DND-41 (cell line): Measurements from ENCODE around the gene PITPNM3.

Experiments used
- CTCF ChIP-seq: IDR thresholded peaks from 2 replicates; pipeline ENCODE4 v1.5.1; 2012; ENCODE audit warnings: borderline replicate concordance, low read length, moderate library complexity, mild to moderate bottlenecking; ENCODE audit not compliant: poor library complexity, severe bottlenecking; ENCODE audit errors: extremely low read depth
- EZH2 ChIP-seq: IDR thresholded peaks from 3 replicates; pipeline ENCODE4 v1.6.1; 2012; ENCODE audit warnings: borderline replicate concordance, low read depth, mild to moderate bottlenecking, moderate library complexity, low read length, inconsistent platforms; ENCODE audit not compliant: severe bottlenecking

DNA sequence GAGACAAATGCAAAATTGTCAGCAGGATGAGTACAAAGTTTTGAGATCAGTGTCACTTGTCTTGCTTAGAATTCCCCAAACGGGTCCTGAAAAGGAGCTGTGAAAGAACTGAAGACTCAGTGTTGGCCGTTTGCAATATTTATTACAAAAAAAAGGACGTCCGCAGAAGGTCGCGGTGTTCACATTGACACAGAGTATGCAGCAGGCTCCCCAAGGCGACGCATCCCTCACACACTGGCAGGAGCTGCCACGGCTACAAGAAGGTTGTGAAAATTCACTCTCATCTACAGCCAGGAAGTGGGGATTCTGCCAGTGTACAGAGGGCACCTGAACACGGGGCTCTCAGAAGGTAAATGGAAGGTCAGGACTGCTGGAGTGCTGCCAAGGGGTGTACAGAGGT lies 147.6 kb downstream of the PITPNM3 start:
- no peak for TF ChIP-seq CTCF
- no peak for TF ChIP-seq EZH2
